Endometrial microvascular endothelial cells (primary cell): Measurements from ENCODE around the gene OR2T1. TPM values are rescaled to one million over a fixed set of nuclear protein-coding genes. Genes with fewer than 3 reads are reported as not detected.
"Not testable (repeated sequence)": the region's sequence is repeated elsewhere in the genome, so short reads cannot be mapped to it uniquely, and the experiment has no call there.

Source experiments
- in situ Hi-C: cut with HindIII; loops from 2 replicates; pipeline ENCODE4 v1.10.0; 2017; ENCODE audit warnings: low sequenced_read_pairs, low pct_unique_long_range_greater_than_20kb; ENCODE audit errors: inconsistent ontology term
- total RNA-seq: library from RNA; depleted of rRNA; stranded (reverse); fragments of >200 nt; gene quantifications from one replicate; pipeline ENCODE4 v1.2.3, GENCODE V29; 2015; ENCODE audit errors: inconsistent ontology term

Gene OR2T1
- total RNA-seq, 1 donor from 2014 or later: not detected

DNA sequence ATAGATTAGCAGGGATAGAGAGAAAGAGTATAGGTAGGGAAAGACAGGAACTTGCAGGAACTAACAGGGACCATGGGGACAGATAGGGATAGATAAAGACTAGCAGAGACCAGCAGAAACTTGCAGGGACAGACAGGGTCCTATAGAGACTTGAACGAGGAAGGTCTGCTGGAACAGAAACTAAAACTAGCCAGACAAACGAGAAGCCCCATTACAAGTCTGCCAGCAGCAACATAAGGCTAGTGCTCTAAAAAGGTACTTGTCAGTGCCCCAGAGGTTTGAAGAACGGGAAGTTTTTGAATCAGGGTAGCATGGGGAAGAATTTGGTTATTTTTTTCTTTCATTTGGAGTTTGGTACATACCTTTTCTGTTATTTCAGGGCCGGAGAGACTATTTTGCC, 29.4 kb downstream of the OR2T1 start:
- in situ Hi-C loops: not testable (repeated sequence)

- in situ Hi-C loops: not testable (repeated sequence)
Measured at GRCh38 chr1:248433811-248434415, 31.1 kb downstream of the OR2T1 start.

GRCh38 chr1:248434913-248435312, 32.1 kb downstream of the OR2T1 start:
- in situ Hi-C loops: not testable (repeated sequence)

- in situ Hi-C loops: not testable (repeated sequence)
Measured at GRCh38 chr1:248436303-248436702, 33.5 kb downstream of the OR2T1 start.

GRCh38 chr1:248438668-248439067, 35.8 kb downstream of the OR2T1 start:
- in situ Hi-C loops: not testable (repeated sequence)

DNA sequence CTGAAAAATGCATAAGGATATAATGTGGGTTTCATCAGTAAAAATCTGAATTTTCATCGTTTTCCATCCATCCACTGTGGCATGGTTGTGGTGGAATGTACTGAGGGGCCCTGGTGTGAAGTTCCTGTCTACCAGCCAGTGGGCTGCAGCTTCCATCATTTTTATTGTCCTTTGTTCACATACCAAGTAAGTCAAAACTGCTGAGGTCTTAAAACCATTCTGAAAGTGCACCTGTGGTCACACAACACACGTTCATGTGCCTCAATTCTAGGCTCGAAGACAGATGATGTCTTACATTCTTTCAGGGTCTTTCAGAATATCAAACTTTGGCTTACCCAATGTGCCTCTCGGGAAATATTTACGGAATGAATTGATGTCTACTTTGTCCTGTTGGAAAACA, 36.4 kb downstream of the OR2T1 start:
- in situ Hi-C loops: not testable (repeated sequence)

DNA sequence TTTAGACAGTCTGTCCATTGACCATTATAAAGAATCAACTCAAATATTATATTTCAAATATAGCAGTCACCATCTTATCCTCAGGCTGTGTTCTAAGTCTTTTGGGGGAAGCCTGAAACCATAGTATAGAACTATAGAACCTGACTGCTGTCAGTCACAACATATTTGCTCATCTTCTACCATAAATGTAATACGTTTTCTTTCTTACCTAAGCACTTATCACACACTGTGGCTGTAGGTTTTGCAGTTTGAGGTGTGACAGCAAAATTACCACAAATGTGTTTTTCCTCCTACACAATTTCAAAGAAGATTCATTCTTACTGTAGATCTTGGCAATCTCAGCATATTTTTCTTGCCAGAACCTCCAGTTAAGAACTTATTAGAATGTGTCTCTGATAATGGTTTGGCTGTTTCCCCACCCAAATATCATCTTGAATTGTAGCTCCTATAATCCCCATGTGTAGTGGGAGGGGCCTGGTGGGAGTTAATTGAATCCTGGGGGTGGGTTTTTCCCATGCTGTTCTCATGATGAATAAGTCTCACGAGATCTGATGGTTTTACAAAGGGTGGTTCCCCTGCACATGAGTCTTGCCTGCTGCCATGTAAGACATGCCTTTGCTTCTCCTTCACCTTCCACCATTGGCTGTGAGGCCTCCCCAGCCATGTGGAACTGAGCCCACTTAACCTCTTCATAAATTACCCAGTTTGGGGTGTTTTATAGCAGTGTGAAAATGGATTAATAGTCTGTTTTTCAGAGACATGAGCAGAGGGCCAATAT, 39.8 kb downstream of the OR2T1 start:
- in situ Hi-C loops: not testable (repeated sequence)

- in situ Hi-C loops: not testable (repeated sequence)
Measured at GRCh38 chr1:248444603-248445002, 41.8 kb downstream of the OR2T1 start.

DNA sequence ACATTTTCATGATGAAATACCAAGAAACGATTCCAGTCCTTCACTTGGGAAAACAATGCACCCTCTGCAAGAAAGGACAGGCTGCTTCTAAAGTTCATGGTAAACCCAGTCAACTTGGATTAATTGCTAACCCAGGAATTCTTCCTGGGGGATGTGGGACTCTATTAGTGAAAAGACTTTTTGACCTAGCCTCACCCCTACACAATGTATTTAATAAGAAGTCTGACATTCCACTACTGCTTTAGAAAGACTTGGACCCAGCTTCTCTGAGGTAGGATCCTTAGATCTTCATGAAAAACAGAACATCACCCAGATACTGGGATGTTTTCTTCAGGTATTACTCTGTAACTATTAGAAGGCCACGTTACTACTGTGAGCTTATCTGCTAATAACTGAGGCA, 42.6 kb downstream of the OR2T1 start, which contains the start of gene OR2T2:
Gene OR2T2 (plus strand): TSS at position 239 of the 400 bp plus-strand sequence. CDS start 7,161 bp downstream, outside the sequence.
- in situ Hi-C loops: not testable (repeated sequence)

GRCh38 chr1:248448409-248449074, 45.7 kb downstream of the OR2T1 start:
- in situ Hi-C loops: not testable (repeated sequence)

- in situ Hi-C loops: not testable (repeated sequence)
Measured at GRCh38 chr1:248449821-248450465, 47.1 kb downstream of the OR2T1 start.

- in situ Hi-C loops: not testable (repeated sequence)
Measured at GRCh38 chr1:248450466-248451145, 47.8 kb downstream of the OR2T1 start.

GRCh38 chr1:248453619-248454018, 50.8 kb downstream of the OR2T1 start:
- in situ Hi-C loops: not testable (repeated sequence)

DNA sequence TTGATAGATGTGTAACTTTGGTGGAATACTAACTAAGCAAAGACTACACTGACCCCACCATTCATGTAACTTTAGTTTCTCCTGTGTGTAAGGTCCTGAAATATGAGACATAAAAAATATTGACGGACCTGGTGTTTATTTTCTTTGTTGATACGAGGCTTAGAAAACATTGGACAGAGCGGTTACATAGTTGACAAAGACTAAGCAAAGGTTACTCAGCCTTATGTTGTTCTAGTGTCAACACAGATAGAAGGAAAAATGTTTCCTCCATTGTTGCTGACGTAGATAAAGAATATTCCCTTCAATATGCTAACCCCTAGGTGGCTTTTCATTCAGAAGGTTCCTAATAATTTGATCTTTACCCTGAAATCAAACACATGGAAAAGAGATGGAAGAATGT, 52.2 kb downstream of the OR2T1 start:
- in situ Hi-C loops: not testable (repeated sequence)

GRCh38 chr1:248456635-248457034, 53.8 kb downstream of the OR2T1 start:
- in situ Hi-C loops: not testable (repeated sequence)
